ENCODE results near the gene ROBO2. TPM values are rescaled to one million over a fixed set of nuclear protein-coding genes. Genes with fewer than 3 reads are reported as not detected.

ROBO2 gene
- polyA plus RNA-seq, 1 of the 3 experiments (the other 2 are of a cell fraction): not detected

DNA sequence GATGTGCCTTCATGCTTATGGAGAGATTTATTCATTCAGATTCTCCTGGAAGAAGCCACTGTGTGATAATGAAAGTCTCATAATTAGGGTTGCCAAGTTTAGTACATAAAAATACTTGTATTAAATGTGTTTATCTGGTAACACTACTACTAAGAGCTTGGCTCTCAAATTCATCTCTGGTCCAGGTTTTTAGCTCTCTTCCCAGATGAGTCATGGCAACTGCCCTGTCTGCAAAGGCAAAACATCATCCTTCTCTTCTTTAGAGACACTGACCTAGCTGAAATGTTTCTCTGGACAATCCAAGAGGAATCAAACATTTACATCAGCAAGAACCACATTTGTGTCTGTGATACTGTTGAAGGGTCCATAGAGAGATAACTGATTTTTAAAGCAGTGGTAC lies 269.6 kb downstream of the ROBO2 start:
- H3K9me3 ChIP-seq: no peaks in the 10 kb centered on the region
- no peak overlapping the region for H3K4me3 ChIP-seq (ENCODE audit: low read depth in 2 of 2, low read length in 1 of 2)
- H3K27ac ChIP-seq (ENCODE audit: low read depth in 2 of 2, low read length in 1 of 2): no peak overlapping the region
- no peak overlapping the region for H3K9ac ChIP-seq
- H3K4me2 ChIP-seq: no peak overlapping the region
- no peaks in the 10 kb centered on the region for H3K36me3 ChIP-seq (replicated peaks in 1 of 2; ENCODE audit: control insufficient read depth in 1 of 2, insufficient read depth in 2 of 2, low read length in 1 of 2)
- no peaks in the 10 kb centered on the region; a peak in 1 of 4 replicates for H3K4me1 ChIP-seq (ENCODE audit: control insufficient read depth in 1 of 2, insufficient read depth in 2 of 2, low read depth in 1 of 2, low read length in 1 of 2)
- ChIA-PET POLR2A (no interaction called here), CTCF (interaction anchor here (1.6 to 7.9 kb wide), 2 partner anchors 11 to 270 kb away, joined by 7 to 36 read pairs; partner anchors contain the start of gene ROBO2)
- no peak for DNase-seq
- no peaks in the 10 kb centered on the region for H3K27me3 ChIP-seq (ENCODE audit: insufficient read depth)
- no peaks in the 10 kb centered on the region for H3F3A ChIP-seq (replicated peaks; ENCODE audit: insufficient read depth)
- H2AFZ ChIP-seq (ENCODE audit: low read depth): no peak overlapping the region
- H4K20me1 ChIP-seq (ENCODE audit: insufficient read depth): no peaks in the 10 kb centered on the region
- H3K79me2 ChIP-seq (ENCODE audit: insufficient read depth): no peaks in the 10 kb centered on the region
- no peak for TF ChIP-seq RCOR1 (IDR thresholded peaks at IDR 0.05; ENCODE audit: low read length)
- TF ChIP-seq TCF12 (IDR thresholded peaks at IDR 0.05): no peak
- TF ChIP-seq, protein P1, sequence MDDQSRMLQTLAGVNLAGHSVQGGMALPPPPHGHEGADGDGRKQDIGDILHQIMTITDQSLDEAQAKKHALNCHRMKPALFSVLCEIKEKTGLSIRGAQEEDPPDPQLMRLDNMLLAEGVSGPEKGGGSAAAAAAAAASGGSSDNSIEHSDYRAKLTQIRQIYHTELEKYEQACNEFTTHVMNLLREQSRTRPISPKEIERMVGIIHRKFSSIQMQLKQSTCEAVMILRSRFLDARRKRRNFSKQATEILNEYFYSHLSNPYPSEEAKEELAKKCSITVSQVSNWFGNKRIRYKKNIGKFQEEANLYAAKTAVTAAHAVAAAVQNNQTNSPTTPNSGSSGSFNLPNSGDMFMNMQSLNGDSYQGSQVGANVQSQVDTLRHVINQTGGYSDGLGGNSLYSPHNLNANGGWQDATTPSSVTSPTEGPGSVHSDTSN (IDR thresholded peaks at IDR 0.05): no peak
- no peaks in the 10 kb centered on the region for H3K9me2 ChIP-seq

GRCh38 chr3:77313843-77314242 lies 273.9 kb downstream of the ROBO2 start:
- Histone ChIP-seq H3K4me3 (ENCODE audit: low read depth in 2 of 2, low read length in 1 of 2) (no peak overlapping the region), H4K20me1 (ENCODE audit: insufficient read depth) (no peaks in the 10 kb centered on the region), H3K4me2 (no peak overlapping the region), H3K79me2 (ENCODE audit: insufficient read depth) (no peaks in the 10 kb centered on the region), H3K9me2 (no peaks in the 10 kb centered on the region), H3F3A (replicated peaks; ENCODE audit: insufficient read depth) (no peaks in the 10 kb centered on the region), H3K4me1 (ENCODE audit: control insufficient read depth in 1 of 2, insufficient read depth in 2 of 2, low read depth in 1 of 2, low read length in 1 of 2) (no peaks in the 10 kb centered on the region; a peak in 1 of 4 replicates), H3K27me3 (ENCODE audit: insufficient read depth) (no peaks in the 10 kb centered on the region), H3K9me3 (no peaks in the 10 kb centered on the region), H3K27ac (ENCODE audit: low read depth in 2 of 2, low read length in 1 of 2) (no peak overlapping the region), H2AFZ (ENCODE audit: low read depth) (no peak overlapping the region), H3K36me3 (replicated peaks in 1 of 2; ENCODE audit: control insufficient read depth in 1 of 2, insufficient read depth in 2 of 2, low read length in 1 of 2) (no peaks in the 10 kb centered on the region), H3K9ac (no peak overlapping the region)
- 46% methylated on average over 3 of the region's 3 CpGs for WGBS (ENCODE audit: low lambda C conversion rate)
- no peak for DNase-seq
- ChIA-PET POLR2A (no interaction called here), CTCF (no interaction called here)
- TF ChIP-seq, protein P1 (IDR thresholded peaks at IDR 0.05): no peak
- no peak for TF ChIP-seq YY1 (IDR thresholded peaks at IDR 0.05; ENCODE audit: low read depth)
- no peak for TF ChIP-seq FOXM1 (IDR thresholded peaks at IDR 0.05; ENCODE audit: low read depth)
- no peak for TF ChIP-seq FOXJ3 (CRISPR knock-in tag; IDR thresholded peaks at IDR 0.05)
- TF ChIP-seq SIN3A (IDR thresholded peaks at IDR 0.05; ENCODE audit: borderline replicate concordance, low read depth, low read length): no peak
- TF ChIP-seq REST (IDR thresholded peaks at IDR 0.05; ENCODE audit: low read depth, low read length): no peak
- TF ChIP-seq MXI1 (IDR thresholded peaks at IDR 0.05; ENCODE audit: low read depth, low read length): no peak
- TF ChIP-seq MEF2A (IDR thresholded peaks at IDR 0.05; ENCODE audit: borderline replicate concordance, low read depth): no peak
- TF ChIP-seq EP300 (IDR thresholded peaks at IDR 0.05; ENCODE audit: borderline replicate concordance in 1 of 2, low read depth in 1 of 2, low read length in 1 of 2): no peak
- TF ChIP-seq USF2 (IDR thresholded peaks at IDR 0.05; ENCODE audit: borderline replicate concordance, low read depth, low read length): no peak
- no peak for TF ChIP-seq TAF1 (IDR thresholded peaks at IDR 0.05; ENCODE audit: borderline replicate concordance, low read depth, low read length)
- no peak for TF ChIP-seq ZBTB33 (IDR thresholded peaks at IDR 0.05; ENCODE audit: borderline replicate concordance, low read depth)
- no peak for TF ChIP-seq NFIC (IDR thresholded peaks at IDR 0.05; ENCODE audit: borderline replicate concordance)
- no peak for TF ChIP-seq GATA2 (CRISPR knock-in tag; IDR thresholded peaks at IDR 0.05)
- TF ChIP-seq, protein P2, sequence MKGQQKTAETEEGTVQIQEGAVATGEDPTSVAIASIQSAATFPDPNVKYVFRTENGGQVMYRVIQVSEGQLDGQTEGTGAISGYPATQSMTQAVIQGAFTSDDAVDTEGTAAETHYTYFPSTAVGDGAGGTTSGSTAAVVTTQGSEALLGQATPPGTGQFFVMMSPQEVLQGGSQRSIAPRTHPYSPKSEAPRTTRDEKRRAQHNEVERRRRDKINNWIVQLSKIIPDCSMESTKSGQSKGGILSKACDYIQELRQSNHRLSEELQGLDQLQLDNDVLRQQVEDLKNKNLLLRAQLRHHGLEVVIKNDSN (IDR thresholded peaks at IDR 0.05; ENCODE audit: borderline replicate concordance, low read depth): no peak
- no peak for TF ChIP-seq TEAD4 (IDR thresholded peaks at IDR 0.05; ENCODE audit: borderline replicate concordance, insufficient read depth)

Measured in SK-N-SH (cell line).